DND-41 (cell line): ENCODE results near the gene PDE4A.

Experiments
- ATAC-seq: fragments of 200-7000 bp; cut with Tn5 transposase; 3 replicates; pipeline ENCODE4 v1.9.1; 2021; ENCODE audit warnings: low read depth; ENCODE audit not compliant: insufficient read depth
- DNase-seq: peaks from one replicate; pipeline ENCODE4 v3.0.0-alpha.2; 2020
- H2AFZ ChIP-seq: 2 replicates; pipeline ENCODE4 v1.6.0; 2012; ENCODE audit warnings: low read depth, low read length
- H3K27ac ChIP-seq: 2 replicates; pipeline ENCODE4 v1.5.1; 2012; ENCODE audit warnings: low read length, inconsistent platforms
- H3K27me3 ChIP-seq: fragments of 200-600 bp; sonication (generic); 2 replicates; pipeline ENCODE4 v1.6.0; 2012; ENCODE audit warnings: low read length, mild to moderate bottlenecking, inconsistent platforms; ENCODE audit not compliant: insufficient read depth, poor library complexity
- H3K36me3 ChIP-seq: 2 replicates; pipeline ENCODE4 v1.5.1; 2012; ENCODE audit warnings: low read length, inconsistent platforms; ENCODE audit not compliant: insufficient read depth
- H3K4me1 ChIP-seq: 2 replicates; pipeline ENCODE4 v1.5.1; 2012; ENCODE audit warnings: mild to moderate bottlenecking, low read length; ENCODE audit not compliant: insufficient read depth
- H3K4me2 ChIP-seq: 2 replicates; pipeline ENCODE4 v1.6.0; 2012; ENCODE audit warnings: mild to moderate bottlenecking, moderate library complexity, low read length, inconsistent platforms; ENCODE audit not compliant: insufficient read depth
- H3K4me3 ChIP-seq, 2 experiments: fragments of 200-600 bp in 1 of 2; shearing (Covaris generic) in 1 of 2; 2 replicates each; pipeline ENCODE4 v1.5.1; 2012 to 2016; ENCODE audit warnings: inconsistent platforms in 2 of 2, low read length in 2 of 2, mild to moderate bottlenecking in 2 of 2, low read depth in 1 of 2, moderate library complexity in 1 of 2
- H3K79me2 ChIP-seq: 2 replicates; pipeline ENCODE4 v1.6.0; 2012; ENCODE audit warnings: low read length, inconsistent platforms; ENCODE audit not compliant: insufficient read depth
- H3K9ac ChIP-seq: 2 replicates; pipeline ENCODE4 v1.6.0; 2012; ENCODE audit warnings: low read depth, mild to moderate bottlenecking, inconsistent platforms, low read length, moderate library complexity
- H3K9me3 ChIP-seq: 2 replicates; pipeline ENCODE4 v1.5.1; 2012; ENCODE audit warnings: low read length, moderate library complexity, mild to moderate bottlenecking, inconsistent platforms; ENCODE audit not compliant: insufficient read depth, severe bottlenecking
- H4K20me1 ChIP-seq: 2 replicates; pipeline ENCODE4 v1.6.0; 2012; ENCODE audit warnings: low read length; ENCODE audit not compliant: insufficient read depth
- CTCF ChIP-seq: IDR thresholded peaks from 2 replicates; pipeline ENCODE4 v1.5.1; 2012; ENCODE audit warnings: borderline replicate concordance, low read length, moderate library complexity, mild to moderate bottlenecking; ENCODE audit not compliant: poor library complexity, severe bottlenecking; ENCODE audit errors: extremely low read depth
- EZH2 ChIP-seq: IDR thresholded peaks from 3 replicates; pipeline ENCODE4 v1.6.1; 2012; ENCODE audit warnings: borderline replicate concordance, low read depth, mild to moderate bottlenecking, moderate library complexity, low read length, inconsistent platforms; ENCODE audit not compliant: severe bottlenecking

The PDE4A gene

GRCh38 chr19:10418485-10419199, 1.7 kb upstream of the PDE4A start:
- Histone ChIP-seq H3K79me2 (no peaks in the 10 kb centered on the region), H3K4me1 (peaks cover 40% of the 10 kb centered on the region), H3K27me3 (peaks cover 50% of the 10 kb centered on the region), H3K9ac (peak overlapping the region; percentile 45; the same call in 1 of the 2 replicates), H2AFZ (no peak overlapping the region), H3K9me3 (no peaks in the 10 kb centered on the region), H3K4me3 (peak overlapping the region in 1 of 2 experiments; percentile 59; a peak in 2 of 4 replicates), H4K20me1 (peaks cover 22% of the 10 kb centered on the region), H3K4me2 (peak overlapping the region; percentile 74), H3K36me3 (no peaks in the 10 kb centered on the region), H3K27ac (no peak overlapping the region)
- TF ChIP-seq EZH2 = no peak
- peak; percentile 21 for TF ChIP-seq CTCF
- ATAC-seq (no peak), DNase-seq (peak; percentile 34)

DNA sequence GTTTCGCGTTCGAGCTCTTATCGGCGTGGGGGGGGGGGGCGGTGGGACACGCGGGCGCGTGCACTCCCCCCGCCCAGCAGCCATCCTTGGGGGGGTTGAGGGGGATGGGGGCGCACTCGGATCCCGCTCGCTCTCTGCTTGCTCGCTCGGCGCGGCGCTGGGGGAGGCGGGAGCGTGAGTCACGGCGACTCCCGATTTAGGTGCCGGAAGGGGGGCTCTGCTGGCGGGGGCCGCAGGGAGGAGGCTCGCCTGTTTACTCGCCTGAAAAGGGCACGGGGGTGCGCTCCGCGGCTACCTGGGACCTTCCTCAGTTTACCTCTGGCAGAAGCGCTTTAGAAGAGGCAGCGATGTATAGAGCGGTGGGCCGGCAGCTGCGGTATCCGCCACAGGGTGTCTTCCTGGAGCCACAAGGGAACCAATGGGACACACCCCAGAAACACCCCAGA, 1.1 kb upstream of the PDE4A start:
- ATAC-seq (peak; percentile 31), DNase-seq (peak; percentile 56)
- Histone ChIP-seq H3K79me2 (no peaks in the 10 kb centered on the region), H3K27ac (no peak overlapping the region), H3K9me3 (no peaks in the 10 kb centered on the region), H3K4me2 (peak overlapping the region; percentile 74), H3K36me3 (no peaks in the 10 kb centered on the region), H4K20me1 (peaks cover 25% of the 10 kb centered on the region), H3K27me3 (peaks cover 56% of the 10 kb centered on the region), H3K9ac (peak overlapping the region; percentile 45), H3K4me1 (peaks cover 41% of the 10 kb centered on the region), H3K4me3 (peak overlapping the region in 1 of 2 experiments; percentile 59; a peak in 3 of 4 replicates), H2AFZ (peak overlapping the region; percentile 28; the same call in 1 of the 2 replicates)
- TF ChIP-seq CTCF (no peak), EZH2 (no peak)

- Histone ChIP-seq H3K4me3 (peak overlapping the region; percentile 7 to 59; a peak in 3 of 4 replicates), H3K27ac (no peak overlapping the region), H3K9ac (peak overlapping the region; percentile 45), H3K4me1 (peaks cover 47% of the 10 kb centered on the region), H3K9me3 (no peaks in the 10 kb centered on the region), H2AFZ (peak overlapping the region; percentile 28; the same call in 1 of the 2 replicates), H3K79me2 (no peaks in the 10 kb centered on the region), H3K36me3 (no peaks in the 10 kb centered on the region), H3K27me3 (peaks cover 61% of the 10 kb centered on the region), H4K20me1 (peaks cover 30% of the 10 kb centered on the region), H3K4me2 (peak overlapping the region; percentile 74)
- TF ChIP-seq EZH2 (peak; percentile 95), CTCF (no peak)
- DNase-seq (peak; percentile 60), ATAC-seq (peak; percentile 39)
These were observed 493 bp upstream of the PDE4A start for GRCh38 chr19:10419646-10420443.
